ENCODE data around the gene RGS6.

GRCh38 chr14:72560331-72560730, 628.1 kb downstream of the RGS6 start:
- TF ChIP-seq CTCF (conservative IDR thresholded peaks at IDR 0.05; ENCODE audit: low read length) (no peak), EZH2phosphoT487 (IDR thresholded peaks at IDR 0.05; ENCODE audit: borderline replicate concordance, low read depth, low read length) (no peak)

All from OCI-LY7 (cell line).